ENCODE data around the gene TANGO6.
"Not testable (repeated sequence)": the region's sequence is repeated elsewhere in the genome, so short reads cannot be mapped to it uniquely, and the experiment has no call there.

Gene TANGO6

GRCh38 chr16:69048328-69049120, 205.2 kb downstream of the TANGO6 start:
- Mint-ChIP-seq H3K9me3 (no peaks in the 10 kb centered on the region), H3K4me3 (no peak overlapping the region), H3K27ac (no peak overlapping the region), H3K36me3 (peaks cover 5% of the 10 kb centered on the region), H3K4me1 (no peaks in the 10 kb centered on the region), H3K27me3 (no peaks in the 10 kb centered on the region)
- CTCF ChIA-PET = no interaction called here
- DNase-seq = no peak

- Mint-ChIP-seq H3K27me3 (no peaks in the 10 kb centered on the region), H3K4me1 (no peaks in the 10 kb centered on the region), H3K36me3 (peaks cover 5% of the 10 kb centered on the region), H3K27ac (no peak overlapping the region), H3K9me3 (no peaks in the 10 kb centered on the region), H3K4me3 (no peak overlapping the region)
- CTCF ChIA-PET = no interaction called here
- DNase-seq = no peak
Observed at GRCh38 chr16:69049146-69049545, 205.8 kb downstream of the TANGO6 start.

GRCh38 chr16:69049603-69050375, 206.5 kb downstream of the TANGO6 start:
- no peak overlapping the region for H3K27ac Mint-ChIP-seq
- H3K36me3 Mint-ChIP-seq = peaks cover 5% of the 10 kb centered on the region
- no peaks in the 10 kb centered on the region for H3K4me1 Mint-ChIP-seq
- H3K27me3 Mint-ChIP-seq = no peaks in the 10 kb centered on the region
- H3K9me3 Mint-ChIP-seq = no peaks in the 10 kb centered on the region
- no peak for DNase-seq
- no peak overlapping the region for H3K4me3 Mint-ChIP-seq
- CTCF ChIA-PET = no interaction called here

GRCh38 chr16:69051517-69051830, 208.1 kb downstream of the TANGO6 start:
- DNase-seq, H3K4me1 Mint-ChIP-seq, H3K27ac Mint-ChIP-seq, H3K36me3 Mint-ChIP-seq, H3K4me3 Mint-ChIP-seq, H3K9me3 Mint-ChIP-seq, CTCF ChIA-PET, H3K27me3 Mint-ChIP-seq: not testable (repeated sequence)

GRCh38 chr16:69055008-69055407, 211.7 kb downstream of the TANGO6 start:
- Mint-ChIP-seq H3K27me3 (no peaks in the 10 kb centered on the region), H3K9me3 (no peaks in the 10 kb centered on the region), H3K36me3 (no peaks in the 10 kb centered on the region), H3K4me3 (no peak overlapping the region), H3K4me1 (no peaks in the 10 kb centered on the region), H3K27ac (no peak overlapping the region)
- CTCF ChIA-PET = no interaction called here
- DNase-seq = no peak

- no peak for DNase-seq
- Mint-ChIP-seq H3K27ac (no peak overlapping the region), H3K36me3 (no peaks in the 10 kb centered on the region), H3K27me3 (no peaks in the 10 kb centered on the region), H3K4me1 (no peaks in the 10 kb centered on the region), H3K9me3 (no peaks in the 10 kb centered on the region), H3K4me3 (no peak overlapping the region)
- CTCF ChIA-PET = interaction anchor here (0.7 kb wide), 1 partner anchor 536 kb away, joined by 4 read pairs; no protein-coding TSS in a partner anchor
Observed at GRCh38 chr16:69055980-69056379, 212.6 kb downstream of the TANGO6 start.

- Mint-ChIP-seq H3K27me3 (no peaks in the 10 kb centered on the region), H3K27ac (no peak overlapping the region), H3K9me3 (no peaks in the 10 kb centered on the region), H3K4me1 (no peaks in the 10 kb centered on the region), H3K4me3 (no peak overlapping the region), H3K36me3 (no peaks in the 10 kb centered on the region)
- CTCF ChIA-PET = interaction anchor here (0.7 kb wide), 1 partner anchor 536 kb away, joined by 4 read pairs; no protein-coding TSS in a partner anchor
- no peak for DNase-seq
Observed at GRCh38 chr16:69056421-69056820, 213.1 kb downstream of the TANGO6 start.

- no peaks in the 10 kb centered on the region for H3K27me3 Mint-ChIP-seq
- no peak overlapping the region for H3K27ac Mint-ChIP-seq
- no peak overlapping the region for H3K4me3 Mint-ChIP-seq
- H3K4me1 Mint-ChIP-seq = no peaks in the 10 kb centered on the region
- CTCF ChIA-PET = no interaction called here
- H3K36me3 Mint-ChIP-seq = no peaks in the 10 kb centered on the region
- H3K9me3 Mint-ChIP-seq = no peaks in the 10 kb centered on the region
- DNase-seq = no peak
Observed at GRCh38 chr16:69057400-69058378, 214.4 kb downstream of the TANGO6 start.

GRCh38 chr16:69063491-69063890, 220.2 kb downstream of the TANGO6 start:
- DNase-seq, H3K4me1 Mint-ChIP-seq, H3K27me3 Mint-ChIP-seq, H3K27ac Mint-ChIP-seq, H3K9me3 Mint-ChIP-seq, CTCF ChIA-PET, H3K36me3 Mint-ChIP-seq, H3K4me3 Mint-ChIP-seq: not testable (repeated sequence)

- Mint-ChIP-seq H3K36me3 (no peaks in the 10 kb centered on the region), H3K4me3 (no peak overlapping the region), H3K4me1 (no peaks in the 10 kb centered on the region), H3K27ac (no peak overlapping the region), H3K27me3 (no peaks in the 10 kb centered on the region), H3K9me3 (no peaks in the 10 kb centered on the region)
- CTCF ChIA-PET = no interaction called here
- no peak for DNase-seq
Observed at GRCh38 chr16:69064124-69064763, 220.9 kb downstream of the TANGO6 start.

- DNase-seq = no peak
- Mint-ChIP-seq H3K9me3 (no peaks in the 10 kb centered on the region), H3K27me3 (no peaks in the 10 kb centered on the region), H3K4me3 (no peak overlapping the region), H3K4me1 (no peaks in the 10 kb centered on the region), H3K27ac (no peak overlapping the region), H3K36me3 (no peaks in the 10 kb centered on the region)
- CTCF ChIA-PET = no interaction called here
Observed at GRCh38 chr16:69064764-69065313, 221.5 kb downstream of the TANGO6 start.

GRCh38 chr16:69069504-69069903, 226.2 kb downstream of the TANGO6 start:
- H3K27ac Mint-ChIP-seq = no peak overlapping the region
- CTCF ChIA-PET = no interaction called here
- no peaks in the 10 kb centered on the region for H3K4me1 Mint-ChIP-seq
- no peaks in the 10 kb centered on the region for H3K36me3 Mint-ChIP-seq
- no peaks in the 10 kb centered on the region for H3K27me3 Mint-ChIP-seq
- H3K4me3 Mint-ChIP-seq = no peak overlapping the region
- DNase-seq = no peak
- H3K9me3 Mint-ChIP-seq = no peaks in the 10 kb centered on the region

- no peaks in the 10 kb centered on the region for H3K9me3 Mint-ChIP-seq
- no peaks in the 10 kb centered on the region for H3K4me1 Mint-ChIP-seq
- H3K27ac Mint-ChIP-seq = no peak overlapping the region
- no peaks in the 10 kb centered on the region for H3K27me3 Mint-ChIP-seq
- no peaks in the 10 kb centered on the region for H3K36me3 Mint-ChIP-seq
- no peak for DNase-seq
- CTCF ChIA-PET = no interaction called here
- H3K4me3 Mint-ChIP-seq = no peak overlapping the region
Observed at GRCh38 chr16:69071036-69071435, 227.7 kb downstream of the TANGO6 start.

- Mint-ChIP-seq H3K4me1 (no peaks in the 10 kb centered on the region), H3K36me3 (peaks cover 1% of the 10 kb centered on the region), H3K9me3 (no peaks in the 10 kb centered on the region), H3K27ac (no peak overlapping the region), H3K27me3 (no peaks in the 10 kb centered on the region), H3K4me3 (no peak overlapping the region)
- CTCF ChIA-PET = interaction anchor here (0.6 to 1.3 kb wide), 3 partner anchors 40 to 103 kb away, joined by 3 read pairs; no protein-coding TSS in a partner anchor
- no peak for DNase-seq
Observed at GRCh38 chr16:69072640-69072974, 229.3 kb downstream of the TANGO6 start.

Data from activated naive CD4-positive, alpha-beta T cell treated with anti-CD3 and anti-CD28 coated beads, Interleukin-2, amount 10 ng/mL, durations not matched to agents 7 days and 5 days (primary cell).